GM19467 (cell line): ENCODE measurements around the gene EML2.
"Not testable (repeated sequence)": the region's sequence is repeated elsewhere in the genome, so short reads cannot be mapped to it uniquely, and the experiment has no call there.

ENCODE experiments used
- ATAC-seq: cut with Tn5 transposase; IDR thresholded peaks from one replicate; pipeline ENCODE4 v1.9.1; 2021; ENCODE audit warnings: mild to moderate bottlenecking, moderate library complexity; ENCODE audit not compliant: unreplicated experiment

EML2 gene

DNA sequence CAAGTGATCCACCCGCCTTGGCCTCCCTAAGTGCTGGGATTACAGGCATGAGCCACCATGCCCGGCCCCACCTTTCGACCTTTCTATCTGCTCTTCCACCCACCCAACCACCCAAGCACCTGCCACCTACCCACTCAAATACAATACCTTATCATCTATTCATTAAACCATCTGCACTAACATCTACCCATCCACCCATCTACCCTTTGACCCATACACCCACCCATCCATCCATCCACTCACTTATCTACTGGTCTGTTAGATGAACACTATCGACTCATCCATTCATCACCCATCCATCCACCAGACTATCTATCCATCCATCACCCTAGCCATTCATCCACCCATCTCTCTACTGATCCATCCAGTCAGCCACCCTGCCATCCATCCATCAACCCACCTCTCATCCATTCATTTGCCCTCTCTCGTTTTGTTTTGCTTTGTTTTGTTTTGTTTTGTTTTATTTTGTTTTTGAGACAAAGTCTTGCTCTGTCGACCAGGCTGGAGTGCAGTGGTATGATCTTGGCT is 17.2 kb downstream of the EML2 start:
- ATAC-seq, result no peak

DNA sequence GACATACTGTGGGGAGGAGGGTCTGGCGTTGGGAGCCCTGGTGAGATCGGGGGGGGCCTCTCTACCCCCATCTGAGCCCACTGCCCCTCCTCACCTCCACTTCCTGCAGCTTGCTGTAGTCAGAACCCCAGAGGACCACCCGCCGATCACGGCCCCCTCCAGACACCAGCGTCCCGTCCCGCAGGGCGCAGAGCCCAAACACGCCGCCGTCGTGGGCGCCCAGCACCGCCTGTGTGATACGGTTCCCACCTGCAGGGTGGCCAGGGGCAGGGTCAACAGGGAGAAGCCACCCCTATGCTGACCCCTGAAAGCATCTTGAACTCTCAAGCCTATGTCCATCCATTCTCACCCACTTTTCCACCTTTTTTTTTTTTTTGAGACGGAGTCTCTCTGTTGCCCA is 17.8 kb downstream of the EML2 start:
- ATAC-seq, result no peak

DNA sequence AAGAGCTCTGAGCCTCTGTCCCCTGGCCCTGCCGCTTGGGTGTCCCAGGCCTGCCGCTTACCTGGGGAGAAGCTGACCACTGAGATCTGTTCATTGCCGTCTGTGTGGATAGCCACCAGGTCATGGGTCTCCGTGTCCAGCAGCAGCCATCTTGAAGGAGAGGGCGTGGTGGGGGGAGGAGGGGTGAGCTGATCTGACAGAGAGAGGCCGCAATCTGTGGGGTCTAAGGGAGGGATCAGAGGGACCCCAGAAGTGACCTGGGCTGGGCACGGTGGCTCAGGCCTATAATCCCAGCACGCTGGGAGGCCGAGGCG is 22.5 kb downstream of the EML2 start:
- no peak for ATAC-seq

DNA sequence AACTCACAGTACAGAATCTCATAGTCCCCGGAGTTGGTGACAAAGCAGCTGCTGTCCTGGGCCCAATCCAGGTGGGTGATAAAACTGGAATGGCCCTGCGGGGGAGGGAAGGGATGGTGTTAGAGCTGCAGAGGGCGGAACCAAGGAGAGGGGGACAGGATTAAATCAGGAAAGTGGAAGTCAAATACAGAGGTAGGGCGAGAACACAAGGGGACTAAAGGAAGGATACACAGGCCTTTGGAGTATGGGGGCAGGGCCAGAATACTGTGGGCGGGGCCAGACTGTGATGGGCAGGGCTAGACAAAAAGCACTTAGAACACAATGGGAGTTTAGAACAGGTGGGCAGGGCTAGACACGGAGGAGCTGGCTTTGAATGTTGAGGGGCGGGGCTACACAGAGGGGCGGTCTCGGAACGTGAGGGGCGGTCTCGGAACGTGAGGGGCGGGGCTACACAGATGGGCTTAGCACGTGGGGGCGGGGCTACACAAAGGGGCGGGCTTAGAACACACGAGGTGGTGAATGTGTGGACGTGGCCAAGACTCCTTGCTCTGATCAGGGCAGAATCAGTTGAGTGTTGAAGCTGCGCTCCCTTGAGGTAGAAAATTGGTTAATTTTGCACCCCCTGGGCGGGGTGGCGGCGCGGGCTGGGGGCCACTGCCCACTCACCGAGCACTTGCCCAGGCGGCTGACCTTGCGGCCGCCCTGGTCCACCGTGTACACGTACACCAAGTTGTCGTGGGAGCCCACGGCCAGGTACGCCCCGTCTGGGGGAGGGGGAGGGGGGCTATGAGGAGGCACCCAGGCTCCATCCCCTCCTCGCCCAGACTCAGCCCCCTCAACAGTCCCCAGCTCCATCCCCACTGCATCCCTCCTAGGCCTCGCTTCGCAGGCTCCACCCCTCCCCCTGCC is 23.1 kb downstream of the EML2 start:
- ATAC-seq, result no peak

DNA sequence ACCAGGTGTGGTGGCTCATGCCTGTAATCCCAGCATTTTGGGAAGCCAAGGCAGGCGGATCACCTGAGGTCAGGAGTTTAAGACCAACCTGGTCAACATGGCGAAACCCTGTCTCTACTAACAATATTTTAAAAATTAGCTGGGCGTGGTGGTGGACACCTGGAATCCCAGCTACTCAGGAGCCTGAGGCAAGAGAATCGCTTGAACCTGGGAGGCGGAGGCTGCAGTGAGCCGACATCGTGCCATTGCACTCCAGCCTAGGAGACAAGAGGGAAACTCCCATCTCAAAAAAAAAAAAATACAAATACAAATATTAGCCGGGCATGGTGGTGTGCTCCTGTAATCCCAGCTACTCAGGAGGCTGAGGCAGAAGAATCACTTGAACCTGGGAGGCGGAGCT is 24.1 kb downstream of the EML2 start:
- not testable (repeated sequence) for ATAC-seq

DNA sequence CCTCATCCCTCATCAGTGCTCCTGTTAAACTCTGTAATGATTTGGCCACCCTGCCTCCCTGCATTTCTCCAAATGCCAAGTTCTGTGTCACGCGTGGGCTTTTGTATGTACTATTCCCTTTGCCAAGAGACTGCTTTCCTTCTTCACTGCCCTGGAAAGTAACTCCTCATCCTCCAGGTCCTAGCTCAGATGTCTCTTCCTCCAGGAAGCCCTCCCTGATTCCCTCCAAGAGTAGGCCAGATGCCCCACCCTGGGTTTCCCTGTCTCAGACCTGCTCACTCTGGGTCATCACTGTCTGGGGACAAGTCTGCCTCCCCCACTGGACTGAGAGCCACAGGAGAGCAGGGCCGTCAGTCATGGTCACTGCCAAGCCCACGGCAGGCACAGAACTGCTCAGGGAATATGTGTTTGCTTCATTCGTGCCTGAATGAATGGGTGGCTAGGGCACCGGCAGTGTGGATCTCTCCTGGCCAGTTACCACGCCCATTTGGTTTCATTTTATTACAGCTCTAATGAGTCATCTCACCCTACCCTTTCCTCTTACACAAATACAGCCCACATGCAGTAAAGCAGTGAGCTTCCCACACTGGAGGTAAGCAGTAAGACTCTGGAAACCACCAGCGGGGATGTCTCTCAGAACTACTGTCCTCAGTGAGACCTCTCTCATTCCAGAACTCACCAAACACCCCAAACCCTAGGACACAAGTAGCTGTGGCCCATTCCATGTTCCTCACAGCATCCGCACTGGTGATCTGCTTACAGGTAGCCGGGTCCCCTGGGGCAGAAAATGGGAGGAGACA is 25.1 kb downstream of the EML2 start:
- ATAC-seq, result no peak

DNA sequence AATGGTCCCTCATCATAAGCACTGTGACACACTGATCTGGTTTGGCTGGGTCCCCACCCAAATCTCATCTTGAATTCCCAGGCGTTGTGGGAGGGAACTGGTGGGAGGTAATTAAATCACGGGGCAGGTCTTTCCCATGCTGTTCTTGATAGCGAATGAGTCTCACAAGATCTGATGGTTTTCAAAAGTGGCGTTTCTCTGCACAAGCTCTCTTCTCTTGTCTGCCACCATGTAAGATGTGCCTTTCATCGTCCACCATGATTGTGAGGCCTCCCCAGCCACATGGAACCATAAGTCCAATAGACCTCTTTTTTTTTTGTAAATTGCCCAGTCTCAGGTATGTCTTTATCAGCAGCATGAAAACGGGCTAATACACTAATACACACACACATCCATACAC is 30.2 kb downstream of the EML2 start:
- ATAC-seq, result no peak

DNA sequence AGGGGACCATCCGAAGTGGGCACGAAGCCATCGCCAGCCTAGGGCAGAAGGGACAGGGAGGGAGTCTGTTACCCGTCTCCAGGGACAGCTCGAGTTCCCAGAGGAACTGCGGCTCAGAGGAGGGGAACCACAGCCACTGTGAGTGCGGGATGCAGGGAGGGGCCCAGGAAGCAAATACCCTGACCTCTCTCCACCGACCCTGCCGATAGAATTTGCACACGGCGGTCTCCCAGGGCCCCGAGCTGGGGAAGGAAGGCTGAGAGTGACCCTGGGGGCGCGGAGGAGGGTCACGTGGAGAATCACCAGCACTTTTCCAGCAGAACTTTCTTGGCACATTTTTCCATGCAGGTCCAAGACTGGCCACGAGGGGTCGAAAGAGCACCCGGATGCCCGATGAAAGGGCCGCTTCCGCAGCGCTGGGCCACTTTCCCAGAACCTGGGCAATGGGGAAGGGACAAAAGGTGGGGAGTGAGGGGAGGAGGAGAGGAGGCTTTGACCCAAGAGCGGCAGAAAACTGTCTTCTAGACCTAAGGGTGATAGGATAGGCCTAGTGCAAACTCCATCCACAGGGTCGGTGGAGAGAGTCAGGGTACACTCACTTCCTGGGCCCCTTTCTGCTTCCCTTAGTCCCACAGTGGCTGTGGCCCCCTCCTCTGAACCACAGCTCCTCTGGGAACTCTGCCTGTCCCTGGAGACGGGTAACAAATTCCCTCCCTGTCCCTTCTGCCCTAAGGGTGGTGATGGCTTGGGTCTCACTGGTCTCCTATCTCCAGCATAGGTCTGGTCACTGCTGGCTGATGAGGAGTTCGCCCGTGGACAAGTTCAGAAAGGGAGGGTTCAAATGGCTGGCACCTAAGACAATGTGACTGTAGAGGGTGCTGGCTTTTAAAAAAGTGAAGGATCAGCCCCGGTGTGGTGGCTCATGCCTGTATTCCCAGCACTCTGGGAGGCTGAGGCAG is 31.8 kb downstream of the EML2 start:
- no peak for ATAC-seq

DNA sequence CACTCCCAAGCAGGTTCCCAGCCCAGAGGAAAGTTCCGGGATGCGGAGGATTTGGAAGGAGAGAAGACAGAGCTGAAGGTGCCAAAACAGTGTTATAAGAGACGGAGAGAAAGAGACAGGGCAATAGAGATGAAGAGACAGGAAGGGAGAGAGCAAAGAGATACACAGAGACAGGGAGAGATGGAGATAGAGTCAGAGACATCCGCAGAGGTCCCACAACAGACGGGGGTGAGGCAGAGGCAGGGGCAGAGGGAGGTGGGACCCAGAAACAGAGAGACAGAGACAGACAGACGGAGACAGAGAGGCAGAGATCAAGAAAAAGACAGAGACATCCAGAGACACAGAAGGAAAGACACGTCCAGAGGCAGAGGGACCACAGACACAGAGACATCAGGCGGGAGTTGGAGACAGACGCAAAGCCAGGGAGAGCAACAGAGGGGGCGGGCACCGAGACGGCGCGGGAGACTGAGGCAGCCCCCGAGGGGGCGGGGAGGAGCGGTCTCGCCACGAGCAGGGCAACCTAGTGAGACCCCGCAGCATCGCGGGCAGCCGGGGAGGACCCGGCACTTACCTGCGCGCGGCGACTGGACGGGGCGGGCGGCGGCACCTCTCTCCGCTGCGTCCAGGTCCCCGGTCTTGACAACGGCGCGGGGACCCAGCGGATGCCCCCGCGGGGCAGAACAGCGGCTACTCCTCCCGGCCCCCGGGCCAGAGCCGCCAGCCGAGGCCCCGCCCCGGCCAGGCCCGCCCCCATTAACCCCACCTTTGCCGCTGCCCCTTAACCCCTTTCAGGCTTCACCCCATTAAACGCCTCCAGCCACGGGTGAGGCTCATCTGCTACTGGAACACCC is 37.4 kb downstream of the EML2 start, which contains the start of gene GPR4:
Gene GPR4 (minus strand): TSS at position 689 of the 851 bp plus-strand sequence. CDS start 10,346 bp downstream, outside the sequence.
- no peak for ATAC-seq

DNA sequence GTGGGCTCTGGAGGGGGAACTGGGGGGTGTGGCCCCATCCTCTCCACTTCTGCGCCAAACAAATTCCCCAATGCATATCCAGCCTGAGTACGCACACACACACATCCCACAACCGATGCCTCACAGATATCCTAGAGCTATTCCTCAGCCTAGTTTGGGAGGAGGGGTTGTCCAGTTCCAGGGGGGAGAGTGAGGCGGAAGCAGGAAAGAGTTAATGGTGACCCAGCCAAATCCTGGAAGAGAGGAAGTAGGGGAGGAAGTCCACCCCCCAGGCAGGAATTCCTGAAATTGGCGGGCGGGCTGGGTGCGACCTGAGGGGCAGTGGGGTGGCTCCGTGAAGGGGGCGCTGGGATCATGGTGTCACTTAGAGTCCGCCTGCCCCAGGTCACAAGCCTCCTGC is 38.1 kb downstream of the EML2 start:
- ATAC-seq, result no peak

DNA sequence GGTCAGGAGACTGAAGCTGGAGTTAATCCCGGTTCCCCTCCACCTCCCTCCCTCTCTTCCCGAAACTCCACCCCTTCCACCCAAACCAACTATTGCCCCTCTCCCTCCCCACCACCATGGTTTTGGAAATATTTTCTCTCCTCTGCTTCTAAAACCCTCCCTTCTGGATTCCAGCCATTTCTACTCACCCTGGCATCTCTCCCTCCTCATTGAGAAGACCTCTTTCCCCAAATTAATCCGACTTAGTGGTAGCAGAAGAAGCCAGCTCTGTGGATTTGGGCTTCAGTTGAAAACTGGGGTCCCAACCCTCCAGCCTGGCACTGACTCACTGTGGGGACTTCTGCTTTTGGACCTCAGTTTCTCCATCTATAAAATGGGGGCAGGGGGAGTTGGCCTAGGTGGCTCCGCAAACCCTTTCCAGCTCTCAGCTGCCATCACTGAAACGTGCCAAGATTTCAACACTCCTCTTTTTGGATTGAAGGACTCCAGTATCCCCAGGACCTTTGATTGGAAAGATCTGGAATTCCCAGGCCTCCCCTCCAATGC is 38.8 kb downstream of the EML2 start:
- no peak for ATAC-seq

DNA sequence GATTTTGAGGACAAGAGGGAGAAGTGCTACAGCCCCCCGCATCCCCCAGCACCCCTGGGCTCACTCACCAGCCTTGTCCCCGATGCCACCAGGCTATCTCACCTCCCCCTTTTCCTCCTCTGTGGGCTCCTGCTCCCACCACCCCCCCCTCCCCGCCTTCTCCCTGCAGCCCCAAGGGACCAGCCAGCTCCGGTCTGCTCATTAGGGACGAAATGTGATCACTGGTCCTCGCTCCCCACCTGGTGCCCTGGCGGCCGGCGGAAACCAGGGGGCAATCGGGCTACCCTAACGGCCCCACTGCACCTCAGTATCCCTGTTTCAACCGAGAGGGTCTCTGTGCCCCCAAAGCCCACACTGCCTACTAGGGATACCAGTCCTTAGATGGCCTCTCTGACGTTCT is 39.9 kb downstream of the EML2 start:
- no peak for ATAC-seq

DNA sequence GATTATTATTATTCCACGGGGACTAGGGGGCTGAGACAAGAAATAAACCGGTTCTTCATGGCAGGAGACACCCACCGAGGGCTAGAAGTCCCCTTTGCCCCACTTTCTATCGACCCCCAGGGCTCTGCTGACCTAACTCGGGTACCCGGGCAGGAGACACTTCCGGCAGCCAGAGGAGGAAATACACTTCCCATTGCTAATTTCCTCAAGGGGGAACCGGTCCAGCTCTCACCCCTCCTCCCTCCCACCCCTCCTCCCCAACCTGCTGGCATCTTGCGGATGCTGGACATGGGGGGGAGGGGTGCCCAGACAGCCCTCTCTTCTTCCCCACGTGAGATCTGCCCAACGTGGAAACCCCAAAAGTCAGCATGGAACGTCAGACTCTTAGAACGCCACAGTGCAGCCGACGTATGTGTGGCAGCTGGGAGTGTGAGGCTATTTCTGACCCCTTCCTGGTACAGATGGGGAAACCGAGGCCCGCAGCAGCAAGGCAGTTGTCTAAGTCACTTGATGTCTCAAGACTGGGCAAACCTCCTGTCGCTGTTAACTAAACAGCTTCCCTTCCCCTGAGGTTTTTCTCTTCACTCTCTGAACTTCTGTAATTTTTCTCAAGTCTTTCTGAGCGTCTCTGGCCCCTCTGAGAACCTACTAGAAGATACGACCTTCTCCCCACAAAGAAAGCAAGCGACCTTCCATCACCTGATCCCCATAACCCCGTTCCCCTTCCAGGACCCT is 40.8 kb downstream of the EML2 start:
- no peak for ATAC-seq

DNA sequence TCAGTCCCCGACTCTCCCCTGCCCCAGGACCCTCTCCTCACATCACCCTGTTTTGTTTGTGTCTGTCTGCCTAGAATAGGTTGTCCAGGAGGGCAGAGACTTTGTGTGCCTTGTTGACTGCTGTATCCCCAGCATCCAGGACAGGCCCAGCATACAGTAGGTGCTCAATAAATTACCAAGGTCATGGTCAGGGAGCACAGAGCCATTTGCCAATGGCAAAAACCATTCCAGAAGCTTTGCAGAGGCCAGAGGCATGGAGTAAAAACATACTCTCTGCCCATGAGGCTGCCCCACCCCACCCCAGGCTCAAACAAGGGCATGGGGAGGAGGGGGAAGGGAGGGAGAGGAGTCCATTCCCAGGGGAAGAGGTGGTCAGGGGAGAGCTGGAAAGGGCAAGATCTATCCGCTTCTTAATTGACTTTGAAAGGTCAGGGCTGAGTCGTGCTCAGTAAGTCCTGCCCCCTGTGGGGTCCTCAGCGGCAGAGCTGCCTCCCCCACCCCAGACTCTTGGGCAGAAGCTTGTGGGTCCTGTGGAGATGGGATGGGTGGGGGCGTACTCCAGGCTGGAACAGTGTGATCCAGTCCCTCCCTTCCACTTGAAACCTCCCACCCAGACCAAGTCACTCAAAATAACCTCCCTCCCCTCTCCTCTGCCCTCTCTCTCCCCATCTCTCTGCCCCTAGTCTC is 41.6 kb downstream of the EML2 start:
- no peak for ATAC-seq

DNA sequence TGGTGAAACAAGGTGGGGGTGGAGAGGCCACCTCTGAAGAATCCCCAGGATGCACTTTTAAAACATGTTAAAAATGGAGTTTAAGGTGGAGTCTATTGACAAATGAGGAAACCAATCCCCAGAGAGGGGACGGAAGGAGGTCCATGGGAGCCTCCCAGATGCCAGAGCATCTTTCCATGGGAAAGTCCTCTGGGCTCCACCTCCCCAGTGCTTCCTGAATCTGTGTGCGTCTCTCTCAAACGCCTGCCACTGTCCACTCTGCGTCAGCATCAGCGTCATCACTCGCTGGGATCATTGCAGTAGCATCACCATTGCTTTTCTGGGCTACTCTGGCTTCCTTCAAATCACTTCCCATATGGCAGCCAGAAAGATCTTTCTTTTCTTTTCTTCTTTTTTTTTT is 43.4 kb downstream of the EML2 start:
- no peak for ATAC-seq

DNA sequence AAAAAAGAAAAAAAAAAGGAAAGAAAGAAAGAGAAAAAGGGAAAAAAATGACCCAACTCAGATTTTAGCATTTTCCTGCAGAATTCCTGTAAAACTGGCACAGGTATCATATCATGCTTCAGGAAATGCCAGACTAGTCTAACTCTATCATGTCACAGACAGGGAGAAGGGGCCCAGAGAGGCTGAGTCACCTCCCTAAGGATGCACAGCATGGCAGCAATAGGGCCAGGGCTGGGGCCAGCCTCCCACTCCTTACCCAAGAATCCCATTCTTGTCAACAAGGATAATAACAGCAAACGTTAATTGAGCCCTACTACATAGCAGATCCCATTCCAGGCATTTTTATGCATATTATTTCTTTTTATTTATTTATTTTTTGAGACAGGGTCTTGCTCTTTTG is 45.7 kb downstream of the EML2 start:
- no peak for ATAC-seq

DNA sequence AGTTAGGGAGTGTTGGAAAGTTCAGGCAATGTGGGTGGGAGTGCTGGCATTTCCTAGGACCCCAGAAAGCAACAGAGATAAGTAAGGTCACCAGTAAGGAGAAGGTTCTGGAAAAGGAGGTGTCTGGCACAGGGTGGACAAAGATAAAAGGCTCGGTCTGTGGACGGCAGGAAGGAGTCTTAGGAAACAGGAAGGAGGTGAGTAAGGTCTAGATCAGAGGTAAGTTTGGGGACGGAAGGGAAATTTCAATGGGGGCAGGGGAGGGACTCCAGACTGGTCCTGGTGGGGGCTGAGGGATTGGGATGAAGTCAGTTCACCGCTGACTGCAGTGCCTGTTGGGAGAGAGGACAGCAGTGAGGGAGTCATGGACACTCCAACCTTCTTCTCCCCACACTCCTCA is 46.8 kb downstream of the EML2 start:
- ATAC-seq, result no peak

DNA sequence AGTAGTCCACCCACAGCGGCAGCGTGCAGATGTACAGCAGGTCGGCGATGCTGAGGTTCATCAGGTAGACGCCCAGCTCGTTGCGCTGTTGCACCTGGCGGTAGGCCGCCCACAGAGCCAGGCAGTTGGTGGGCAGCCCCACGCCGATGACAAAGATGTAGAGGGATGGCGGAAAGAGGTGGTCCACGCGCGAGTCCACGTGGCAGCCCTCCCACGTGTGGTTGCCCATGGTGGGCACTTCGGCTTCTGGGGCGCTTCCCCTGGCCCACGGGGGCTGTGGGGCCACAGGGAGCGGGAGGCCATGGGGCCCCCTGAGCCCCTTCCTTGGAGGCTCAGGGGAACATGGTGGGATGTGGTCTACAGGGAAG is 47.6 kb downstream of the EML2 start:
- ATAC-seq, result no peak
